Stimulated activated CD4-positive, alpha-beta T cell treated with anti-CD3 and anti-CD28 coated beads, Interleukin-4, amount 100 ng/mL, for 48 hours (primary cell): ENCODE results near the gene FOXA2.
"Not testable (repeated sequence)": the region's sequence is repeated elsewhere in the genome, so short reads cannot be mapped to it uniquely, and the experiment has no call there.

Source experiments
- DNase-seq, 2 donors: peaks; one replicate each; pipeline ENCODE4 v3.0.0-alpha.2; 2020; ENCODE audit warnings: low read depth in 2 of 2

Gene FOXA2

DNA sequence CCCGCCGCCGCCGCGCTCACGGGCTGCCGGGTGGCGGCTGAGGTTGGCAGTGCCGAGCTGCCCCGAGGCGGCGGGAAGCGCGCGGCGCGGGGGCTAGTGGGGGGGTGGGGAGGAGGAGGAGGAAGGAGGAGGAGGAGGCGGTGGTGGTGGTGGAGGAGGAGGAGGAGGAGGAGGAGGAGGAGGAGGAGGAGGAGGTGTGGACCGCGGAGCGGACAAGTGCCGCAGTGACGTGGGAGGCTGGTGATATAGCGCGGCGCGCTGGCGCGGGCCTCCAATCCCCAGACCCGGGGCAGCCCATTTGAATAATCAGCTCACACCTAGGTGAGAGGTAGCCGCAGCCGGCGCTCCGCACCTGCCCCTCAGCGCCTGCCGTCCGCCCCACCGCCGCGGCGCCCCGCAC, at the start of gene FOXA2:
Gene FOXA2 (minus strand): TSS at position 51 of the 400 bp plus-strand sequence. CDS start 294 bp downstream, outside the sequence.
- DNase-seq, result no peak

DNA sequence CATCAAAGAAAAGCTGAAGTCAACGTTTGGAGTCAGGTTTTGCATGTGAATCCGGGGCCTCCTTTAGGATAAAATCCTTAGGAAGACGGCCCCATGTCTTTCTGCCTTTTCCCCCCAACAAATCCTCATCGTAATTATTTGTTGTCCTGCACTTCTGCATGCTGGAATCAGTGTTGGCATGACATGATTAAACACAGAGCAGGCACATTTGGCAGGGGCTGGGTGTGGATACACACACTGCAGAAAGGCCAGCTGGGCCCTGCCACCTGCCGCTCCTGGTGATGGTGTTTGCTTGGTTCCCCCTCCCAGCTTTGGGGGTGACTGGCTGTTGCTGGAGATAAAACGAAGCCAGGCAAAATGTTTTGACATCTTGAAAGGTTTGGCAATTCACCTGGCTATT, 46.3 kb upstream of the FOXA2 start:
- no peak for DNase-seq

- no peak for DNase-seq
These were observed 45.6 kb upstream of the FOXA2 start for GRCh38 chr20:22629927-22630326.

DNA sequence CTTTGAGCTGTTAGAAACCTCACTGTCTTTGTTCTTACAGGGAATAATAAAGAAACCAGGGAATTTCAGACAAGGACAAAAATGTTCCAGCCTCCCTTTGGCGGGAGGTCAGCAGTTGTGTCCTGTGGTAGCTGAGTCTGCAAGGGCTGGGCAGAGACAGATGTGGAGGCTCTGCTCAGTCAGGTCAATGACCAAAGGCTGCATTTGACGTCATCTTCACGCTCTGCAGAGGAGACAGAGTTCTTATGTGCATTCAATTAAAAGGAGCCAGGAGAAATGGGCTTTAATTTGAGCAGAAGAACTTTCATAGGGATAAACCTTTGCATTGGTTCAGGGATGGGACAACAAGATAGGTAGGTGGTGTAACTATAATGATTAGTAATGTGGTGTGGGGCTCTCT, 45.1 kb upstream of the FOXA2 start:
- no peak for DNase-seq

DNA sequence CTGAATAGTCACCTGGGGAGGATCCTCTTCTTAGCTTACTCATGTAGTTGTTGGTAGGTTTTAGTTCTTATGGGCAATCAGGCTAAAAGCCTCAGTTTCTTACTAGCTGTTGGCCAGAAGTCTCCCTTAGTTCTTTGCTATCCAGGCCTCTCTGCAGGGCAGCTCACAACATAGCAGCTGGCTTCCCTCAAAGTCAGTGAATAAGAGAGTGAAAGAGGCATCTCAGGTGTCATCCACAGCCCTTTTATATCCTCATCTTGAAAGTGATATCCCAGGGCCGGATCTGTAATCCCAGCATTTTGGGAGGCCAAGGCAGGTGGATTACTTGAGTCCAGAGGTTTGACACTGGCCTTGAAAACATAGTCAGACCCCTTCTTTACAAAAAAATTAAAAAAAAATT, 42.1 kb upstream of the FOXA2 start:
- no peak for DNase-seq

DNA sequence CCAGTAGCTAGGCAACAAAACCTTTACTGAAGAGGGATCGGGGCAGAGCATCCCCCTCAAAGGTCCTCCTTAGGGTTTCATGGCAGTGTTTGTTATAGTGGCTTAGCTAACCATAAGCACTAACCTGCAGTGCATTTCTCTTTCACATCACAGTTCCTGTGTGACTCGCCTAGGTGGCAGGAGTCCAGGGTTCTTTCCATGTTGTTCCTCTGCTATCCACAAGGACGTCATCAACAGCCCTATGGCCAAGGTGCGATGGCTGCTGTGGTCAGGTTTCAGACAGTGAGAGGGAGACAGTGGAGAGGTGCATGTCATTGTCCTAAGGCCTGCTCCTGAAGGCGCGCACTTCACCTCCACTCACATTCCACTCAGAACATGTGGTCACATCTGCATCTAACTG, 38.8 kb upstream of the FOXA2 start:
- DNase-seq, result no peak

DNA sequence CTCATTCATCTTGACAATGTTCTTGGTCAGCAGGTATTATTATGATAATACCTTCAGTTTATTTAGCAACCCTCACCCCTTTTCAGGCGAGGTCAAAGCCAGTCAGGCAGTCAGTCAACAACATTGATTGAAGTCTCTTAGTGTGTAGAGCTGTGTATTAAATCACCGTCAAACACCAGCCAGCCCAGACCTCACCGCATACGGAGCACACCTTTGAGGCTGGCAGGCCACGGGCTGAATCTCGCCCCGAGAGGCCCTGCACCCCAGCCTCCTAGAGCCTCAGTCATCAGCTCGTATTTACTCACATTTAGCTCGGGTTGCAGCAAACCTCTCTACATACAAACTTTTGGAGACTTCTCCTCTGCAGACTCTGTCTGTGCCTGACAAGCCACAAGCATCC, 36.0 kb upstream of the FOXA2 start:
- DNase-seq, result no peak

DNA sequence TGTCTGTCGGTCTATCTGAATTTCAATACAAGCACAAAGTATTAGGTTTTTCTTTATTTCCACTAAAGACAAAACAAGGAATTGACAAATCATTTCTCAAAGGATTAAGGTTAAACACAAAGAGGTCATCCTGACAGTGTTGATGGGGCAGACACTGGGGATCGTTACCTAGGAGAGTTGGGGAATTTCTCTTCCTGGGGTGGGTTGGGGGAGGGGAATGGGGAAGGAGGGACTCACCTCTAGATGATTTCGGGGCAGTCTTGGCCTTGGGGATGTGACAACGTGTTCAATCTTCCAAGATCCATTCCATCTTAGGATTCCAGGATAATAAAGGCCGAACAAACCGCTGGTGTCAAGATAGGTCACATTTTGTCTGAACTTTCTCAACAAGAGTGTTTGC, 35.4 kb upstream of the FOXA2 start:
- no peak for DNase-seq

GRCh38 chr20:22619272-22619671, 34.9 kb upstream of the FOXA2 start:
- DNase-seq, result no peak

- no peak for DNase-seq
These were observed 32.8 kb upstream of the FOXA2 start for GRCh38 chr20:22617160-22617559.

DNA sequence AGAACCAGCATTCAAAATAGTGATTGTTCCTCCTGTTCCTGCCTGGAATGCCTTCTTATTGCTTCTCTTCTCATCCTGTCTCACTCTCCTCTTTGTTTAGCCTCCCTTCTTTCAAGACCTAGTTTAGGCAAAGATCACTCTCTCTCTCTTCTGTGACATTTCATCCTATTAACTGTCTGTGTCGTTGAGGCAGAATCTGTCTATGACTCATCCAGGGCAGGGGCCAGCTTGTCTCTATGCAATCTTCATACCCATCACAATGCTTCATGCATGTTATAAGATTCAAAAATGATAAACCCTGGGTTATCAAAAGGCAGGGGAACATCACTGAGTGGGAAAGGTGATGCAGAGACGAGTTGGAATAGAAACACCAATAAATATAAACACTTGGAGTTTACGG, 32.2 kb upstream of the FOXA2 start:
- no peak for DNase-seq

GRCh38 chr20:22615425-22615824, 31.1 kb upstream of the FOXA2 start:
- no peak for DNase-seq

DNA sequence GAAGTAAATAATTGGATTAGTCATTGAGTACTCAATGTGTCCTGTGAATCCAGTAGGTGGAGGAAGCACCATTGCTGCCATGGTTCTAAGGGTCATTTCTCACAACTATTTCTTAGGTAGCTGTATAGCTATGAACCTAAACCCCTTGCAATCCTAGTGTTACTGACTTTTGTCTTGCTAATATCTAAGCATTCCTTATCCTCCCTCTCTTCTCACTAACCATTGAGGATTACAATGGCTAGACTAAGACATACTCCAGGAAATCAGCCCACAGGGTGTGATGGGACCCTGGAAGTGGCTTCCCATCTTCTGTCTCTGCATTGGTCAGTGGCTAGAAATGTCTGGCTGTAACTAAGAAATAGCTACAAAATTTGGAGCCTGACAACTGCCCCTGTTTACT, 27.3 kb upstream of the FOXA2 start:
- DNase-seq, result no peak

- DNase-seq, result no peak
These were observed 23.3 kb upstream of the FOXA2 start for GRCh38 chr20:22607695-22608094.

- DNase-seq, result no peak
These were observed 20.4 kb upstream of the FOXA2 start for GRCh38 chr20:22604815-22605214.

DNA sequence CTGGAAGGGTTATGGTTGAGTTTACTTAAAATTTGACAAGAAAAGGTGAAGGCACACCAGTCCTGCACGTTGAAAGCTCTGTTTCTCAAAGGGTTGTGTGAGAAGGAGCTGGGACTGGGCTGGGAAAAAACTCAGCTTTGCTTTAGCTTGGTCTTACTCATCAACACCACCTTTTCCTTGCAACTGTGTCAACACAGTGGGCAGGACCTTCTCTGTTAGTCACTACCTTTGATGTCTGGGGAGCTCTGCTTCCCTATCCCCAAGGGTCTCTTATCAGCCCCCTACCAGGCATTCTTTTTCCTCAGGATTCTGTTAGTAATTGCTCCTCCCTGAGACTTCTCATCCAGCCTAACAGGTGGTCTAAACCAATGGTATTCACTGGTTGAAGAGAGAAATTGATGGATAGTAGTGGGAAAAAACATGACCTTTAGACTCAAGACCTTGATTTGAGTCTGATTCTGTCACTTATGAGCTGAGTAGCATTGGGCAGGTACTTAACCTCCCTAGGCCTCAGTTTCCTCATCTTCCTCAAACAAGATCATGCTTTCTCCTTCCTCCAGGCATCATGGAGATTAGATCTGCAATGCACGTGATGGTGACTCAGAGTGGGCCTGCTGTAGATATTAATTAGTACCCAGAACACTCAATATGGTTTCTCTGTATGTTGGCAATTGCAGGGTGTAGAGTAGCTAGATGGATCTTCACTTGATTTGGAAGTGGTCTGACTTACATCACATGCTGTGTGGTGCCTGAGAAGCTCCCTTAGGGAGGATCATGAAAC, 17.2 kb upstream of the FOXA2 start:
- DNase-seq, result no peak

DNA sequence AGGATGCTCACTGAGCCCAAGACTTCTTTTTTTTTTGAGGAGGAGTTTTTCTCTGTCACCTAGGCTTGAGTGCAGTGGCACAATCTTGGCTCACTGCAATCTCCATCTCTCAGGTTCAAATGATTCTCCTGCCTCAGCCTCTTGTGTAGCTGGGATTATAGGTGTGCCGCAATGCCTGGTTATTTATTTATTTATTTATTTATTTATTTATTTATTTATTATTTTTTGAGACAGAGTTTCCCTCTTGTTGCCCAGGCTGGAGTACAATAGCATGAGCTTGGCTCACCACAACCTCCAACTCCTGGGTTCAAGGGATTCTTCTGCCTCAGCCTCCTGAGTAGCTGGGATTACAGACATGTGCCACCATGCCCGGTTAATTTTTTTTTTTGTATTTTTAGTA, 14.9 kb upstream of the FOXA2 start:
- not testable (repeated sequence) for DNase-seq

DNA sequence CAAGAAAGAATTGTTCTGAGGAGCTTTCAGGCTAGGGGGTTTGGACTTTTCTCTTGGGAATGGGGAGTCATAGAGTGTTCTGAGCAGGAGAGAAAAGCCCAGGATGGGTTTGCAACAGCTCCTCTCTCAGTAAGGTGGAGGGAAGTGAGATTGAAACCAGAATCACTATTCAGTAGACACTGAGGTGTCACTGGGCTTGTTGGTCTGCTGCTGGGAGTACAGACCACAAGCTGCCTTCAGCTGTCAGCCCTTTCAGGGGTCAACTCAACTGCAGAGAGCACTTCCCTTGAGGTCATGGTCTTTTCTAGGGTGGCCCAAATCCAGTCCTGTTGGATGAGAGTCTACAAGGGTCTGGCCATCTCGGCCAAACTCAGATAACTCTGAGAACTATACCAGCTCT, 12.9 kb upstream of the FOXA2 start:
- DNase-seq, result no peak

DNA sequence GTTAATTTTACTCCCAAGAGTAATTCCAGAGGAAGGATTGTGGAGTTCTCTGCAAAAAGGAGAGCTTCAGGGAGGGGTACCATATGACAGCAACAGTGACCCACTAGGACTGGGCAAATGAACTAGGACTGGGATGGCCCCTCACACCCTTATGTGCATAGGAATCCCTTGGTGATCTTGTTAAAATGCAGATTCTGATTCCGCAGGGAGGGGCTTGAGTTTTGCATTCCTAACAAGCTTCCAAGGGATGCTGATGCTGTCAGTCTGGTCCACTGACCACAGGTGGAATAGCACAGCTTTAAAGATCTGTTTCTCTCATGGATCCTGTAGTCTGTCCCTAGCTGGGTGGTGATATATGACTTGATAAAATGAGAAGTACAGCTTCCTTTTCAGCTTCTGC, 6.3 kb upstream of the FOXA2 start:
- no peak for DNase-seq

GRCh38 chr20:22586645-22587310, 2.4 kb upstream of the FOXA2 start:
- no peak for DNase-seq

GRCh38 chr20:22585786-22586493, 1.6 kb upstream of the FOXA2 start:
- DNase-seq, result no peak

DNA sequence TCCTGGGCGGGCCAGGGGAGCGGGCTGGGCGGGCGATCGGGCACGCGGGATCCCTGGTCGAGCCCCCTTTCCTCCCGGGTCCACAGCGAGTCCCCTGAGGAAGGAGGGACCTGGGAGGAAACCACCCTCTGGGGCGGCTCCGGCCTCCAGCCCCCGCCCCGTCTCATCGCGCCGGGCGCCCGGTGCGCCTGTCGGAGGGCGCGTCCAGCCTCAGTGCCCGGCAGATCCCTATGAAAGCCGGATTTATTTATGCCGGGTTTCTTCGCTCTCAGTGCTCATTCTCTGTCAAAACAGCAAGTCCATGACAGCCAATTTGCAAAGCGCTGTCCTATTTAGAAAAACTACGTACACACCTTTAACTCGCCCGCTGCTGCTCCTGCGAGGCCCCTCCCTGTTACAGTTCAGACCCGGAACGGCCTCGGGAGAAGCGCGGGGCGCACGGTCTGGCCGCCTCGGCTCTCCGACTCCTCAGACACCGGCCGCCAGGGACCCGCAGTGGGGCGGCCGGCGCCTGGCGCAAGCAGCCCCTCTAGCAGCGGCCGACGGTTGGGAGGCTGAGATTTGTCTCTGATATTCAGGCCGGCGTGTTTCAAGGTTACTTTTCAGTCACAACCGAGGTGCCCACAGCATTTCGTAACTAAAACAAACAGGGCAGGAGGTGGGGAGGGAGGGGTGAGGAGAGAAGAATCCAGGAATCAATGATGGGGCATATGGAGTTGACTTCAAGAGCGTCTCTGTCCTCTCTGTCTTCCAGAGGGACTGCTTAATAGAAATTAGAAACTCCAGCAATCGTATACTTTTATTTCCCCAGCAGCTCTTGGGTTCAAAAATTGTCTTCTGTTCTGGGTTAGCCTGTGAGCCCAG, 782 bp upstream of the FOXA2 start:
- DNase-seq, result no peak
